H9 (cell line): Measurements from ENCODE around the gene HAND2. TPM values are rescaled to one million over a fixed set of nuclear protein-coding genes. Genes with fewer than 3 reads are reported as not detected.

Experiments used
- DNase-seq: peaks from one replicate; pipeline ENCODE4 v3.0.0-alpha.2; 2017
- H2AFZ ChIP-seq: one replicate; pipeline ENCODE4 v1.6.1; 2013; ENCODE audit warnings: mild to moderate bottlenecking, low read length, control low read depth, moderate library complexity
- H2AK5ac ChIP-seq: 2 replicates; pipeline ENCODE4 v1.6.1; 2013; ENCODE audit warnings: low read length, control low read depth, mixed read lengths; ENCODE audit not compliant: insufficient read length
- H2BK120ac ChIP-seq: one replicate; pipeline ENCODE4 v1.6.1; 2013; ENCODE audit warnings: low read depth, mild to moderate bottlenecking, low read length, control low read depth, inconsistent platforms; ENCODE audit not compliant: poor library complexity, severe bottlenecking
- H2BK12ac ChIP-seq: 2 replicates; pipeline ENCODE4 v1.6.1; 2013; ENCODE audit warnings: low read length, control low read depth, mixed read lengths, low read depth; ENCODE audit not compliant: insufficient read length
- H2BK15ac ChIP-seq: 2 replicates; pipeline ENCODE4 v1.6.1; 2013; ENCODE audit warnings: low read depth, low read length, control low read depth
- H2BK20ac ChIP-seq: one replicate; pipeline ENCODE4 v1.6.1; 2013; ENCODE audit warnings: low read depth, mild to moderate bottlenecking, low read length, control low read depth, inconsistent platforms; ENCODE audit not compliant: poor library complexity, severe bottlenecking
- H2BK5ac ChIP-seq: 2 replicates; pipeline ENCODE4 v1.6.1; 2013; ENCODE audit warnings: low read length, control low read depth, mixed read lengths; ENCODE audit not compliant: insufficient read length
- H3K14ac ChIP-seq: 2 replicates; pipeline ENCODE4 v1.6.1; 2013; ENCODE audit warnings: low read length, control low read depth; ENCODE audit not compliant: insufficient read depth
- H3K18ac ChIP-seq: 2 replicates; pipeline ENCODE4 v1.6.1; 2013; ENCODE audit warnings: low read depth, mild to moderate bottlenecking, mixed read lengths, low read length, control low read depth; ENCODE audit not compliant: insufficient read length
- H3K23ac ChIP-seq: 2 replicates; pipeline ENCODE4 v1.6.1; 2013; ENCODE audit warnings: low read length, control low read depth, mixed read lengths, low read depth; ENCODE audit not compliant: insufficient read length
- H3K23me2 ChIP-seq: 2 replicates; pipeline ENCODE4 v1.6.1; 2013; ENCODE audit warnings: low read depth, mild to moderate bottlenecking, mixed read lengths, low read length, control low read depth; ENCODE audit not compliant: insufficient read length, poor library complexity, severe bottlenecking
- H3K27ac ChIP-seq: 2 replicates; pipeline ENCODE4 v1.5.1; 2013; ENCODE audit warnings: low read length, control low read depth, mixed read lengths, low read depth; ENCODE audit not compliant: insufficient read length
- H3K27me3 ChIP-seq: 2 replicates; pipeline ENCODE4 v1.6.1; 2013; ENCODE audit warnings: low read length, control low read depth, inconsistent platforms; ENCODE audit not compliant: insufficient read depth
- H3K4ac ChIP-seq: 2 replicates; pipeline ENCODE4 v1.6.1; 2013; ENCODE audit warnings: low read depth, mild to moderate bottlenecking, control low read depth, inconsistent platforms, low read length, moderate library complexity
- H3K4me1 ChIP-seq: 2 replicates; pipeline ENCODE4 v1.6.1; 2013; ENCODE audit warnings: low read length, control low read depth, inconsistent platforms; ENCODE audit not compliant: insufficient read depth
- H3K4me2 ChIP-seq: 2 replicates; pipeline ENCODE4 v1.6.1; 2013; ENCODE audit warnings: low read length, control low read depth, mixed read lengths; ENCODE audit not compliant: insufficient read length, insufficient read depth
- H3K56ac ChIP-seq: 2 replicates; pipeline ENCODE4 v1.6.1; 2013; ENCODE audit warnings: low read depth, mild to moderate bottlenecking, mixed read lengths, low read length, control low read depth; ENCODE audit not compliant: insufficient read length
- H3K79me1 ChIP-seq: 2 replicates; pipeline ENCODE4 v1.6.1; 2013; ENCODE audit warnings: low read depth, mild to moderate bottlenecking, moderate library complexity, low read length, control low read depth, inconsistent platforms; ENCODE audit not compliant: insufficient read depth, poor library complexity, severe bottlenecking
- H3K79me2 ChIP-seq: 2 replicates; pipeline ENCODE4 v1.6.1; 2013; ENCODE audit warnings: low read length, control low read depth, inconsistent platforms; ENCODE audit not compliant: insufficient read depth
- H3K9ac ChIP-seq: 2 replicates; pipeline ENCODE4 v1.6.1; 2013; ENCODE audit warnings: low read length, control low read depth, mixed read lengths; ENCODE audit not compliant: insufficient read length; ENCODE audit errors: extremely low read depth
- H3K9me3 ChIP-seq: one replicate; pipeline ENCODE4 v1.6.1; 2013; ENCODE audit warnings: low read depth, low read length, inconsistent platforms; ENCODE audit not compliant: control insufficient read depth
- H3T11ph ChIP-seq: one replicate; pipeline ENCODE4 v1.6.1; 2013; ENCODE audit warnings: mild to moderate bottlenecking, low read length, control low read depth, inconsistent platforms
- H4K20me1 ChIP-seq: one replicate; pipeline ENCODE4 v1.6.1; 2013; ENCODE audit not compliant: control insufficient read depth, insufficient read length, insufficient read depth
- H4K5ac ChIP-seq: 2 replicates; pipeline ENCODE4 v1.6.1; 2013; ENCODE audit warnings: low read depth, mild to moderate bottlenecking, mixed read lengths, low read length, control low read depth; ENCODE audit not compliant: insufficient read length
- H4K8ac ChIP-seq: replicated peaks from 2 replicates; pipeline ENCODE4 v1.6.1; 2013; ENCODE audit warnings: low read length, control low read depth, mixed read lengths, low read depth; ENCODE audit not compliant: insufficient read length
- H4K91ac ChIP-seq: 2 replicates; pipeline ENCODE4 v1.6.1; 2013; ENCODE audit warnings: low read depth, mild to moderate bottlenecking, moderate library complexity, mixed read lengths, low read length, control low read depth; ENCODE audit not compliant: insufficient read length
- H3K27ac Mint-ChIP-seq, 3 experiments: 2 replicates in 2 of 3; 3 replicates in 1 of 3; pipeline ENCODE4 v1.8.0; 2020 to 2021; ENCODE audit warnings: mixed read lengths in 3 of 3, mild to moderate bottlenecking in 1 of 3, moderate library complexity in 1 of 3
- H3K27me3 Mint-ChIP-seq: 2 replicates; pipeline ENCODE4 v1.8.0; 2021; ENCODE audit warnings: low read depth, mild to moderate bottlenecking, moderate library complexity, mixed read lengths
- H3K36me3 Mint-ChIP-seq, 3 experiments: 2 replicates in 2 of 3; 3 replicates in 1 of 3; pipeline ENCODE4 v1.8.0; 2020 to 2021; ENCODE audit warnings: low read depth in 3 of 3, mixed read lengths in 3 of 3; ENCODE audit not compliant: insufficient read depth in 1 of 3
- H3K4me1 Mint-ChIP-seq, 2 experiments: 2 replicates each; pipeline ENCODE4 v1.8.0; 2020; ENCODE audit warnings: mixed read lengths in 2 of 2
- H3K4me3 Mint-ChIP-seq, 2 experiments: 2 replicates in 1 of 2; 3 replicates in 1 of 2; pipeline ENCODE4 v1.8.0; 2020 to 2021; ENCODE audit warnings: mild to moderate bottlenecking in 2 of 2, mixed read lengths in 2 of 2, moderate library complexity in 1 of 2
- H3K9me3 Mint-ChIP-seq, 2 experiments: 2 replicates in 1 of 2; 3 replicates in 1 of 2; pipeline ENCODE4 v1.8.0; 2020; ENCODE audit warnings: mild to moderate bottlenecking in 2 of 2, mixed read lengths in 2 of 2, moderate library complexity in 1 of 2
- WGBS: extraction: QIAGEN DNeasy Blood & Tissue Kit; methylation state at CpG from one replicate; pipeline ENCODE4 v1.1.7; 2013; ENCODE audit warnings: missing lambda C conversion rate, low lambda C conversion rate, mixed read lengths; ENCODE audit not compliant: insufficient read length; ENCODE audit errors: extremely low coverage; 5-methylcytosine and 5-hydroxymethylcytosine counted together
- total RNA-seq: library from RNA; stranded (reverse); gene quantifications from 2 replicates; pipeline ENCODE4 v1.2.1, GENCODE V29; 2021
- TF ChIP-seq, protein P1 (sequence below): fragments of 200-600 bp; sonication (generic); conservative IDR thresholded peaks from 3 replicates; pipeline ENCODE4 v1.8.0; 2021; ENCODE audit warnings: antibody characterized with exemption, mild to moderate bottlenecking

Gene HAND2
- total RNA-seq, 1 experiment from 2014 or later = not detected

DNA sequence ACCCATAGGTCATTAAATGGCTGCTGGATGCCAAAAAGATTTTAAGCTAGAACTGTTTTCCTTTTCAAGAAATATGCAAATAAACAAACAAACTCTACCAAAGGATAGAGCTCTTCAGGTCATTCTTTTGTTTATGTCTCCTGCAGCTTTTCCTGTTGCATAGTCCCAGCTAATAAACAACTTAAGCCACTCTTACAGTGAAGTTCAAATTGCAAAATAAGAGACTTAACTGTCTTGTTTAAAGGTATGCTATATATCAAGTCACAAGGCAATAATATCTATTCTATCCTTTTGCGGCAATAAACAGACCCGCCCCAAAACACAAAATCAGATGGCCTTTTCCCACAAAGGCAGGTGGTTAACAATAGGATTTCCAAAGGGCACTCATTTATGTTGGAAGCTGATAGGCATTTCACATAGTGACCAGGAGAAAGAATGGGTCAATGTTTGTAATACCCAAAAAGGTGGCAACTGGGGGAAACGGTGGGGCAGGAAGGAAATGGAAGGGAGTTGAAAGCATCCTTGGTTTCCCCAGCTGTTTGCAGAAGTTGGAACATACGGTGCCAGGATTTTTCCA is 15.3 kb downstream of the HAND2 start:
- Histone ChIP-seq H3K14ac (no peak overlapping the region), H2BK5ac (no peak overlapping the region)
- TF ChIP-seq, protein P1, sequence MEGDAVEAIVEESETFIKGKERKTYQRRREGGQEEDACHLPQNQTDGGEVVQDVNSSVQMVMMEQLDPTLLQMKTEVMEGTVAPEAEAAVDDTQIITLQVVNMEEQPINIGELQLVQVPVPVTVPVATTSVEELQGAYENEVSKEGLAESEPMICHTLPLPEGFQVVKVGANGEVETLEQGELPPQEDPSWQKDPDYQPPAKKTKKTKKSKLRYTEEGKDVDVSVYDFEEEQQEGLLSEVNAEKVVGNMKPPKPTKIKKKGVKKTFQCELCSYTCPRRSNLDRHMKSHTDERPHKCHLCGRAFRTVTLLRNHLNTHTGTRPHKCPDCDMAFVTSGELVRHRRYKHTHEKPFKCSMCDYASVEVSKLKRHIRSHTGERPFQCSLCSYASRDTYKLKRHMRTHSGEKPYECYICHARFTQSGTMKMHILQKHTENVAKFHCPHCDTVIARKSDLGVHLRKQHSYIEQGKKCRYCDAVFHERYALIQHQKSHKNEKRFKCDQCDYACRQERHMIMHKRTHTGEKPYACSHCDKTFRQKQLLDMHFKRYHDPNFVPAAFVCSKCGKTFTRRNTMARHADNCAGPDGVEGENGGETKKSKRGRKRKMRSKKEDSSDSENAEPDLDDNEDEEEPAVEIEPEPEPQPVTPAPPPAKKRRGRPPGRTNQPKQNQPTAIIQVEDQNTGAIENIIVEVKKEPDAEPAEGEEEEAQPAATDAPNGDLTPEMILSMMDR = no peak

More for the DNA sequence above, 15.3 kb downstream of the HAND2 start:
- no peaks in the 10 kb centered on the region; a peak in 1 of 7 replicates for H3K36me3 Mint-ChIP-seq
- no peak overlapping the region for H2BK120ac ChIP-seq
- H3K4me3 Mint-ChIP-seq = no peak overlapping the region
- H3K27me3 Mint-ChIP-seq = peaks cover 100% of the 10 kb centered on the region
- WGBS = no CpG with 5 or more reads among the region's 4 CpGs
- H4K91ac ChIP-seq = no peak overlapping the region
- H3K18ac ChIP-seq = no peak overlapping the region
- H3K4ac ChIP-seq = no peak overlapping the region
- DNase-seq = no peak
- H4K20me1 ChIP-seq = no peaks in the 10 kb centered on the region
- no peak overlapping the region for H4K8ac ChIP-seq
- no peak overlapping the region for H3K23ac ChIP-seq
- peaks cover 0 to 13% of the 10 kb centered on the region in 2 experiments; a peak in 4 of 5 replicates for H3K9me3 Mint-ChIP-seq
- H3K9me3 ChIP-seq = no peaks in the 10 kb centered on the region
- no peaks in the 10 kb centered on the region; the same call in 1 of the 2 replicates for H3K4me1 ChIP-seq
- no peak overlapping the region for H3K9ac ChIP-seq
- H2AFZ ChIP-seq = no peak overlapping the region
- H3K27ac ChIP-seq = no peak overlapping the region
- no peak overlapping the region for H2BK12ac ChIP-seq
- peaks cover 20 to 48% of the 10 kb centered on the region in 2 experiments for H3K4me1 Mint-ChIP-seq
- no peak overlapping the region for H4K5ac ChIP-seq
- H3T11ph ChIP-seq = no peak overlapping the region
- H3K79me2 ChIP-seq = no peaks in the 10 kb centered on the region
- H3K27me3 ChIP-seq = peaks cover 100% of the 10 kb centered on the region
- no peak overlapping the region for H3K56ac ChIP-seq
- H3K27ac Mint-ChIP-seq = no peak overlapping the region; a peak in 1 of 7 replicates
- H3K79me1 ChIP-seq = no peaks in the 10 kb centered on the region
- H2AK5ac ChIP-seq = no peak overlapping the region
- peaks cover 3% of the 10 kb centered on the region for H3K23me2 ChIP-seq
- no peak overlapping the region for H2BK15ac ChIP-seq
- no peak overlapping the region for H2BK20ac ChIP-seq
- H3K4me2 ChIP-seq = no peak overlapping the region
